HG03457 (cell line): ENCODE results near the gene HLTF.

ENCODE experiments used
- ATAC-seq: cut with Tn5 transposase; IDR thresholded peaks from one replicate; pipeline ENCODE4 v1.9.1; 2021; ENCODE audit warnings: moderate number of reproducible peaks; ENCODE audit not compliant: unreplicated experiment

HLTF gene

GRCh38 chr3:149018247-149018646 lies 68.1 kb downstream of the HLTF start:
- ATAC-seq = no peak

- ATAC-seq = no peak
These were observed 69.4 kb downstream of the HLTF start for GRCh38 chr3:149016669-149017541.

- ATAC-seq = no peak
These were observed 70.1 kb downstream of the HLTF start for GRCh38 chr3:149016242-149016641.

- no peak for ATAC-seq
These were observed 70.9 kb downstream of the HLTF start for GRCh38 chr3:149015393-149015792.

DNA sequence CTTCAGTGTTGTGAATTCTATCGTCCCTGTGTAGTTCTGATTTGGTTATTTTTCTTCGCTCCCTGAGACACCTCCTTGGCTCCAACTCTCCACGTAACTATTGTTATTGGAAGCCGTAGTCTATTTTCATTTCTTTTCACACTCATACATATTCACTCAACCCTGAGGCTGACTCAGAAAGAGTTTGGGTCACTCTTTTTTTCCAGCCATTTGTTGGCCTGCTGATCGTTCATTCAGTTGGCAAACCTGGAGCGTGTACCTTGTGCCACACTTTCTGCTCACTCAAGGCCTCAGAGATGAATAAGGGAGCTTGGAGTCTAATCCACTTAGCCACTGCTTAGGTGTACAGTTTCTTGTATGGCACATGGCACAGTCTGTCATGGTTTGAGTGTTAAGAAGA lies 72.6 kb downstream of the HLTF start:
- no peak for ATAC-seq

DNA sequence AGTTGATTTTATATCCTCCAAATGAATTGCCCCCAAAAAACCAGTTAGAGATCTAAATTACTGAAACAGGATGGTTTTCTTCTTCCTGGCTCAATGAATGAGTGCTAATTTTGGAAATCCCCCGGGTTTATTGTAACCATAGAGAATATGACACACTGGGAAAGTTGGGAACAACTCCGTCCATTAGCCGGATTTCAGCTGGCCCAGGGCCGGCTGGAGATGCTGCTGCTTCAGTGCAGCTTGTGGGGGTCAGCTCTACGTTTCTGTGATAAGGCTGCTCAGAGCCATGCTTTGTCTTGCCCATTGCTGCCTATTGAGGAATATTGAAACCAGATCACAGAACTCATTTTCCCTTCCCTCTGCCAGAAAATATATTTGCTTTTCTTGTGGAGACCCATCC lies 74.7 kb downstream of the HLTF start:
- ATAC-seq = no peak

DNA sequence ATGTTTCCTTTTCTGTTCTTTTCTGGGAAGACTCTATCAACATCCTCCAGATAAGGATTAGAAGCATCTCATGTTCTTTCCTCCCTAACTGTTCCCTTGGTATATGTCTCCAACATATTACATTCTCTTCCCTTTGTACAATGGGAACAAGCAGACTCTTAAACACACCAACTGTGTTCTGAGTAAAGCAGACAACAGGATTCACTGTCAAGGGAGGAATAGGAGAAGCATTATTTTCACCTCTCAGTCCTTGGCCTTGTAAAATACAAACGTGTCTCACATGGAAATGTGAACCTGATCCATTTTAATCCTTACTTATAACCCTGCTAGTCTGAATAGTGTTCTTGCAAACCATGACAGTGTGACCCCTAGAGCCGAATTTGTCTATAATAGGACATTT lies 75.4 kb downstream of the HLTF start:
- no peak for ATAC-seq

DNA sequence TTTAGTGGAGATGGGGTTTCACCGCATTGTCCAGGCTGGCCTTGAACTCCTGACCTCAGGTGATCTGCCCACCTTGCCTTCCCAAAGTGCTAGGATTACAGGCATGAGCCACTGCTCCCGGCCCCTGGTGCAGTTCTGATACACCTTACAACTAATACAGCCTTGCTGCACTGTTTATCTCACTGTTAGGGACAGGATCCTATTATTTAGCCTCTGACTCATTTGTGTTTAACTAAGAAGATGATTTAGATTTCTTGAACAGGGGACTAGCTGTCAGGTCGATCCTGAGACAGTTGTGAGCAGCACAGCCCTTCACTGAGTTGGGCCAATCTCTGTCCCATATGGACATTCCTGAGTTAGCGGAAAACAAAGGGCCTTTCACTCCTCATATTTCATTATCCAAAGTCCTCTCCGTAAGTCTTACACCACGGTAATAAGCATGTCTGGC lies 75.8 kb downstream of the HLTF start:
- ATAC-seq = no peak

DNA sequence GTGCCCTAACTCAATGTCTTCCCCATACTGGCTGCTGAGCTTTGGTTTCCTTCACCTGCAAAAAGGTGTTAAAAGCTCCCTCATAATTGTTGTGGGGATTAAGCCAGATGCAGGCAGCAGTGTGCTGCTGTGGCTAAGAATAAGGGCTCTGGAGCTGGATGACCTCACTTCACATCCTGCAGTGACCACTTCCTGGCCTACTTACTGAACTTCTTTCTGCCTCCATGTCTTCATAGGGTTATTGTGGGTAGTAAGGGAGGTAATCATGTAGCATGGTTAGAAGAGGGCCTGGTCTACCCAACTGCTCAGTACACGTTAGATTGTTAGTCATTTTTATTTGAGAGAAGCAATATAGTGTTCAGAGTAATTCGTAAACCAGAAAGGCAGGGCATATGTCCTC lies 76.6 kb downstream of the HLTF start:
- peak; percentile 84 for ATAC-seq

GRCh38 chr3:149007567-149008257 lies 78.6 kb downstream of the HLTF start:
- no peak for ATAC-seq

GRCh38 chr3:149005416-149005815 lies 80.9 kb downstream of the HLTF start:
- ATAC-seq = no peak

DNA sequence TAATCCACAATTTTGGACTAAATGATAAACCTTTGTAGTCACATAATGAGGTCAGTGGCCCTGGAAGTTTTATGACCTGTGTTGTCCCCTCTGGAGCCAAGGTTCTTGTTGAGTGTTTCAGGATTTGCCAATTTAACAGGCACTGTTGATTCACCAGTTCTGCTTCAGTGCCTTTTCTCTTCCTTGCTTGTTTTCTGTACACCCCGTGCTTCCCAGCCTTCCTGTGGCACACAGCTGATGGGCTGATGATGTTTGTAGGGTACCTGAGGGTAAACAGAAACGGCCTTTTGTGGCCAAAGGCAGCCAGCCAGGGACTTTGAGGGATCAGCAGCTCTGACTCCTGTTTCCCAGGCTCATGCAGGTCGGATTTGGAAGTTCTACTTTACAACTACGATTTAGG lies 81.7 kb downstream of the HLTF start:
- no peak for ATAC-seq

GRCh38 chr3:149003653-149004305 lies 82.6 kb downstream of the HLTF start:
- ATAC-seq = peak; percentile 74

- no peak for ATAC-seq
These were observed 84.6 kb downstream of the HLTF start for GRCh38 chr3:149001727-149002126.

- no peak for ATAC-seq
These were observed 86.1 kb downstream of the HLTF start for GRCh38 chr3:149000206-149000745.

DNA sequence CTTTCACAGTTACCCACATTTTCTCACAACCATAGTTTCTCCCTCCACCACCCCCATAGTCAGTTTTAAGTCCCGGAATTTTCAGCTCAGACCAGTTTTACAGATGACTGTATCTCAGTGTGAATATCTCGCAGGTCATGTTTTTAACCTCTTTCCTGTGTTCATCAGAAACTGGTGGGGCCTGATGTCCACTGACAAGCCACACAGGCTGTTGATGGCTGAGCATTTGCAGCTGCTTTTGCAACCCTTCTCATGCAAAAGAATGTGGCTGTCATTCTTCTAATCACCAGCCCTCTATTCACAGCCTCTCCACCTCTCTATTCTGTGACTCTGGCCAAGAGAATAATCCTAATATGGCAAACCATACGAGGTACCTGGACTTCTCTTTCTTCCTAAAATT lies 86.5 kb downstream of the HLTF start:
- no peak for ATAC-seq

- ATAC-seq = no peak
These were observed 87.5 kb downstream of the HLTF start for GRCh38 chr3:148998715-148999423.

DNA sequence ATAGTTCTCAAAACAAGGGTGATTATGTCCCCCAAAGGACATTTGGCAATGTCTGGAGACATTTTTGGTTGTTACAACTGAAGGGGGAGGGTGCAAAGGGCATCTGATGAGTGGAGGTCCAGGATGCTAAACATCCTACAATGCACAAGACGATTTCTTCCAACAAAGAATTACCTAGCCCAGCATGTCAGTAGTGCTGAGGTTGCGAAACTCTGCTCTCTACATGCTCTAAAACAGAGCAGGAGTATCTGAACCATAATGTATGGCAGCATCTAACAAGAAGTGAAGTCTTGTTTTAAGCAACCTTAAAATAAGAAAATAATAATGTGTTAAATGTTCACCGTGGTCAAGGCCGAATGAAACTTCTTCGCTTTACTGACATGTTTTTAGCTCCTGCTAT lies 88.0 kb downstream of the HLTF start:
- no peak for ATAC-seq

DNA sequence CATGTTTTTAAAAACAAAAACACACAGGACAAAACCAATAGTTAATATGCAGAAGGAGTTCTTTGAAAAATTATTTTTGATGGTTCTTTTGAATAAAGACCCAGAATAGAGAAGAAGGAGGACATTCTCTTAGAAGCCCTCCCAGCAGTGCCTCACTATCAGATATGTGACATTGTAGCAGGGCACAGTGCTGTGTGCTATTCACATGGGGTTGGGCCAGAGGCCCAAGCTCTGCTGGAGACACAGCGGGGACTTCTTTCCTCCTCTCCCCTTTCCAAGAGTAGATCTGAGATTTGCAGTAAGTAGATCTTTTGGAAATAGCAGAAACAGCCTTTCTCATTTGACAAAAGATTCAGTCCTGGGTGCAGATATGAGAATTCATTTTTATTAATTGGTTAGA lies 88.7 kb downstream of the HLTF start:
- no peak for ATAC-seq

DNA sequence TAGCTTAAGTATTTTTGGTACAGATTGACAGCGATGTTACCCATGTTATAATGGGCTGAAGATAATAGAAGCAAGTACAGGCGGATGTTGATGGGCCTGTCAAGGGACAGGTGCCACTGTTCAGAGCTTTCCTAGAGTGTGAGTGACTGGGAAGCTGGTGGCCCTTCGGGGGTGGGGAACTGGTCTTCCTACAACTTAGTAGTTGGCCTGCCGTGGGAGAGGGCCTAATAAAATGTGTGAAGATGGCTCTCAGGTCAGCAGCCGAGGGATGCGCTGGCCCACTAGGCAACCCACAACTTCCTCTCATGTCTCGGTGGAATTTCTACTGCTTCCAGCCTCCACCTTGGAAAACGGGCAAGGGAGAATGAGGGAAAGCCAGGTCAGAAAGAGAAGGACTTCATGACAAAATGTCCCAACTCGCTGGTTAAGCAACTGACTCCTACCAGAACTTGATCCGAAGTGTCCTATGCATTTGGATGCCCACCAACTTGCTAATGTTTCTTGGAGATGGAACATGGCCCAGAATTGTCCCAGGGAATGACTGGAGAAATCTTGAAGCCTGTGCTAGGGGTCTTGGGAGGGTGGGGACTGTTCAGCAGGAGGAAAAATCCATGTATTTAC lies 93.6 kb downstream of the HLTF start:
- no peak for ATAC-seq
